Endometrial microvascular endothelial cells (primary cell): Measurements from ENCODE around the gene ARMCX4. TPM values are rescaled to one million over a fixed set of nuclear protein-coding genes. Genes with fewer than 3 reads are reported as not detected.
"Not testable (repeated sequence)": the region's sequence is repeated elsewhere in the genome, so short reads cannot be mapped to it uniquely, and the experiment has no call there.

Experiments
- in situ Hi-C: cut with HindIII; loops from 2 replicates; pipeline ENCODE4 v1.10.0; 2017; ENCODE audit warnings: low sequenced_read_pairs, low pct_unique_long_range_greater_than_20kb; ENCODE audit errors: inconsistent ontology term
- total RNA-seq: library from RNA; depleted of rRNA; stranded (reverse); fragments of >200 nt; gene quantifications from one replicate; pipeline ENCODE4 v1.2.3, GENCODE V29; 2015; ENCODE audit errors: inconsistent ontology term

Gene ARMCX4
- 2.4 TPM for total RNA-seq

- in situ Hi-C loops = no loop called here
Measured at GRCh38 chrX:101485212-101485949, at the start of gene ARMCX4. Gene ARMCX4 (plus strand): TSS chrX:101485456. CDS start chrX:101488590, 3,134 bp downstream.

- in situ Hi-C loops = no loop called here
Measured at GRCh38 chrX:101442085-101442484, 43.2 kb upstream of the ARMCX4 start.

- in situ Hi-C loops = no loop called here
Measured at GRCh38 chrX:101449279-101449678, 36.0 kb upstream of the ARMCX4 start.

- in situ Hi-C loops = no loop called here
Measured at GRCh38 chrX:101450085-101450484, 35.2 kb upstream of the ARMCX4 start.

GRCh38 chrX:101450961-101451360 is 34.3 kb upstream of the ARMCX4 start:
- in situ Hi-C loops = no loop called here

- in situ Hi-C loops = no loop called here
Measured at GRCh38 chrX:101452056-101452455, 33.2 kb upstream of the ARMCX4 start.

- in situ Hi-C loops = no loop called here
Measured at GRCh38 chrX:101460669-101461068, 24.6 kb upstream of the ARMCX4 start.

- in situ Hi-C loops = no loop called here
Measured at GRCh38 chrX:101462892-101463291, 22.4 kb upstream of the ARMCX4 start.

GRCh38 chrX:101478366-101478765 is 6.9 kb upstream of the ARMCX4 start:
- in situ Hi-C loops = no loop called here

GRCh38 chrX:101482296-101482695 is 3.0 kb upstream of the ARMCX4 start:
- in situ Hi-C loops = no loop called here

GRCh38 chrX:101483705-101484104 is 1.6 kb upstream of the ARMCX4 start:
- in situ Hi-C loops = no loop called here

- in situ Hi-C loops = no loop called here
Measured at GRCh38 chrX:101484135-101484534, 1.1 kb upstream of the ARMCX4 start.

- in situ Hi-C loops = no loop called here
Measured at GRCh38 chrX:101488796-101489195, 3.5 kb downstream of the ARMCX4 start.

- in situ Hi-C loops = no loop called here
Measured at GRCh38 chrX:101491943-101492342, 6.7 kb downstream of the ARMCX4 start.

GRCh38 chrX:101493225-101493624 is 8.0 kb downstream of the ARMCX4 start:
- in situ Hi-C loops = no loop called here

- in situ Hi-C loops = not testable (repeated sequence)
Measured at GRCh38 chrX:101502929-101503328, 17.7 kb downstream of the ARMCX4 start.

GRCh38 chrX:101507372-101507771 is 22.1 kb downstream of the ARMCX4 start:
- in situ Hi-C loops = no loop called here

- in situ Hi-C loops = no loop called here
Measured at GRCh38 chrX:101507986-101508385, 22.7 kb downstream of the ARMCX4 start.

GRCh38 chrX:101530944-101531343 is 45.7 kb downstream of the ARMCX4 start:
- in situ Hi-C loops = no loop called here
